ENCODE results near the gene ATP6V1B1. TPM values are rescaled to one million over a fixed set of nuclear protein-coding genes. Genes with fewer than 3 reads are reported as not detected.

ATP6V1B1 gene
- total and polyA plus RNA-seq, 10 of the 15 experiments (the other 5 are each of a cell fraction or from before 2014, with no cell fraction given) = not detected

GRCh38 chr2:70916291-70916690 lies 19.4 kb upstream of the ATP6V1B1 start:
- ChIA-PET RAD21 (ENCODE audit: unreplicated experiment) (no interaction called here), CTCF (interaction anchor here (0.9 to 2.6 kb wide), 4 partner anchors 8 to 53 kb away, joined by 3 to 14 read pairs (median 4); no protein-coding TSS in a partner anchor), SMC1A (ENCODE audit: uncharacterized antibody, unreplicated experiment) (no interaction called here), POLR2A (no interaction called here)
- H4K20me1 ChIP-seq (ENCODE audit: control insufficient read depth, insufficient read depth) = no peaks in the 10 kb centered on the region
- BruUV-seq (replicated peaks) = no TSS peak
- H3K79me2 ChIP-seq (ENCODE audit: control insufficient read depth, insufficient read depth, low read length) = no peaks in the 10 kb centered on the region
- H3K9me3 ChIP-seq (replicated peaks; ENCODE audit: control insufficient read depth, insufficient read depth, low read length) = no peaks in the 10 kb centered on the region
- H3K4me2 ChIP-seq (ENCODE audit: control insufficient read depth, insufficient read depth) = no peak overlapping the region
- no peak overlapping the region for H2AFZ ChIP-seq (ENCODE audit: control insufficient read depth, low read depth, low read length)
- H3K36me3 ChIP-seq (ENCODE audit: control insufficient read depth in 2 of 2, insufficient read depth in 2 of 2, low read length in 1 of 2) = no peaks in the 10 kb centered on the region
- TF ChIP-seq ETV6 (conservative IDR thresholded peaks at IDR 0.05 in 1 of 2, IDR thresholded peaks at IDR 0.05 in 1 of 2; ENCODE audit: borderline replicate concordance in 1 of 2, low read depth in 1 of 2) = no peak
- no peak for TF ChIP-seq RELA (IDR thresholded peaks at IDR 0.05; ENCODE audit: borderline replicate concordance, partially characterized antibody)
- TF ChIP-seq HSF1 (IDR thresholded peaks at IDR 0.05; ENCODE audit: low read depth, low read length) = no peak
- TF ChIP-seq DPF2 (IDR thresholded peaks at IDR 0.05) = no peak
- TF ChIP-seq TCF3 (IDR thresholded peaks at IDR 0.05; ENCODE audit: borderline replicate concordance, insufficient read depth, low read depth, low read length) = no peak
- TF ChIP-seq NR2F1 (conservative IDR thresholded peaks at IDR 0.05) = no peak
- TF ChIP-seq BCL3 (IDR thresholded peaks at IDR 0.05; ENCODE audit: borderline replicate concordance, insufficient read depth, low read depth, low read length, poor library complexity, severe bottlenecking) = no peak
- TF ChIP-seq ZNF622 (IDR thresholded peaks at IDR 0.05) = no peak
- TF ChIP-seq ATF2 (IDR thresholded peaks at IDR 0.05; ENCODE audit: low read length) = no peak
- in situ Hi-C loops (cut with MboI) = loop anchor here (5.0 kb wide), 1 partner anchor 44 kb away; no protein-coding TSS in a partner anchor
- intact Hi-C loops (cut with micrococcal nuclease; ENCODE audit: unreplicated experiment) = no loop called here
- H3K9ac ChIP-seq (ENCODE audit: control insufficient read depth, insufficient read depth, low read length) = no peak overlapping the region
- peaks cover 2% of the 10 kb centered on the region in 2 experiments; a peak in 2 of 4 replicates for H3K27me3 ChIP-seq (replicated peaks in 1 of 2; ENCODE audit: control insufficient read depth in 2 of 2, insufficient read depth in 2 of 2, low read length in 1 of 2)
- DNase-seq (ENCODE audit: low read depth, low spot score) = no peak
- peak; percentile 13 for FAIRE-seq
- no peaks in the 10 kb centered on the region for H3K4me1 ChIP-seq (ENCODE audit: control insufficient read depth, insufficient read depth, low read length)
- no peak overlapping the region for H3K27ac ChIP-seq (ENCODE audit: control insufficient read depth, insufficient read depth)
- ATAC-seq = no peak
- no peak overlapping the region for H3K4me3 ChIP-seq

Measured in GM12878 (cell line).